Measurements from ENCODE around the gene CTNNA3. TPM values are rescaled to one million over a fixed set of nuclear protein-coding genes. Genes with fewer than 3 reads are reported as not detected.

Gene CTNNA3
- total RNA-seq, 4 donors from 2014 or later = 1.2 to 7.1 (median 1.3) TPM

DNA sequence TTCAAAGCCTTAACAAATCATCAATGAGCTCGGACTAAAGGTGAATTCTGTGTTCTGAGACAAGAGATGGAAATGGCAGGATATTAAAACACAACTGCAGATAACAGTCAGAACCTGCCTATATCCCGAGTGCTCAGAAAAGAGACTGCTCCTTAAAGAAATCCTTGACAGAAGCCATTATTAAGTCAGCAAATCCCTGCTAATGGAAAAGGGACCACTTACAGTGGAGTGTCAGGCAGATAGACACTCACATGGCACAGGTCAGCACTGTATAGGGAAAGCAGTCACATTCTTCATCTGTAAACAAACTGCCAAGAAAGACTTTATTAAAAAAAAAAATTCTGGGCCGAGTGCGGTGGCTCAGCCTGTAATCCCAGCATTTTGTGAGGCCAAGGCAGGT lies 917.6 kb downstream of the CTNNA3 start:
- DNase-seq (ENCODE audit: low spot score) (no peak), ATAC-seq (ENCODE audit: low FRiP score) (no peak)
- no peak for TF ChIP-seq CTCF (IDR thresholded peaks at IDR 0.05)

DNA sequence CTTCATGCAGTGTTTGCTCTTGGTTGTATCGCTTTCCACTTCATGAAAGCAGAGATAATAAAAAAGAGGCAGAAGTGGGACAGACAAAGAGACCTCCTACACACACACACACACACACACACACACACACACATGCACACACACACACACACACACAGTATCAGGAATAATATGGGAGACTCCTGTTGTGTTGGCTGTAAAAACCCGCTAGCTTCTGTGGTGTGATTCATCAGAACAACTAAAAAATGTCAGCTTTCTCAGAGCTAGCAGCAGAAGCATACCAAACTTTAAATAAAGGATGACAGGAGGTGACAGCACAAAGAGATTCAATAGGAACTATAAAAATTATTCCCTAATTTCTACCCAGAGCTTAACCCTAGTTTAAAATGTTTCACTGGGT lies 918.3 kb downstream of the CTNNA3 start:
- DNase-seq (ENCODE audit: low spot score) (no peak), ATAC-seq (ENCODE audit: low FRiP score) (no peak)
- TF ChIP-seq CTCF (IDR thresholded peaks at IDR 0.05) = no peak

DNA sequence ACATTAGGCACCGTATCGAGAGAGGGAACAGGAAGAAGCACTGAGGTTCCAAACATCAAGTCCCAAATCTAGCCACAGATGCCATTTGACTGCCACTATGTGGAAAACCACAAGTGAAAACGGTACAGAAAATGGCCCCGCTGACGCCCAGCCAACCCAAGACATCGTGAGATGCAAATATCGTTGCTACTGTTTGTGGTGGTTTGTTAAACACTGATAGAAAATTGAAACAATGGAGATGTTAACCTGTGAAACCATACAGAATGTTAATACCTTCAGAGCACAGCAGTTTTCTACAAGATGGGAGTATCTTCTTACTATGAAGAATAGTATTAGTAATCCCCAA lies 922.5 kb downstream of the CTNNA3 start:
- ATAC-seq (ENCODE audit: low FRiP score) (no peak), DNase-seq (ENCODE audit: low spot score) (no peak)
- TF ChIP-seq CTCF (IDR thresholded peaks at IDR 0.05) = no peak

DNA sequence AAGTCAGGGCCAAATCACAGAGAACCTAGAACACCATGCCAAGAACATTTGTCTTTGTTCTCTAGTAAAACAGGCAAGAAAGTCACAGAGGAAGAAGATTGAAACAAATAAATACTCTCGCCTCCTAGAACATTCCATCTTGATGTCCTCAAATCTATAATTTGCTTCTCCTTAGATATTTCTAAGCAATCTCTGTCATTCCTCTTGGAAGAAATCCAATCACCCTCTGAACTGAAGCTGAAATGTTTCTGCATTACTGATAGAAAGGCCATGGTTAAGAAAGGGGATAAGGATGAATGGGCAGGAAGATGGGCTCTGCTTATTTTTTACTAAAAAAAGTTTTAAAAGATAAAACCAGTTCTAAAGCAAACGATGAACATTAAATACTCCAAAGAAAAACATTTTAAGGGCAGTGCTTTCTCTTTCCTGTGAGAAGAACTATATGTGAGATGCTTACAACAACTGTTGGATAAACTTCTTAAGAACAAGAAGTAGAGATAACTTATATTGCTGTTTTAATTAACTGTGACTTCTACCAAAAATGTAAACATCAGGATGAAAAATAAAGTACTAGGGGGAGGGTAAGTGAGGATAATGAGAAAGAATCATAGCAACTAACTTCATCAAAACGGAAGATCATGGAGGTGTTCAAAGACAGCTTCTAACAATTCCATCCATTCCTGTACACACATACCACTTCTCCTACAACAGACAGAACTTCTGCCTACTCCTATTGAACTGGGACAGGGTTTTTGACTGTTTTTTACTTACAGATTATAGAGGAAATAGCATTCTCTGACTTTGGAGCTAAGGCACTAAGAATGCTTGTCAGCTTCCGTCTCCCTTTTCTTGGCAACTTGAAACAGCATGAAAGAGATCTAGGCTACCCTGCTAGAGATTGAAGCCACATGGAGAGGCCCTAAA lies 923.2 kb downstream of the CTNNA3 start:
- no peak for DNase-seq (ENCODE audit: low spot score)
- ATAC-seq (ENCODE audit: low FRiP score) = no peak
- no peak for TF ChIP-seq CTCF (IDR thresholded peaks at IDR 0.05)

DNA sequence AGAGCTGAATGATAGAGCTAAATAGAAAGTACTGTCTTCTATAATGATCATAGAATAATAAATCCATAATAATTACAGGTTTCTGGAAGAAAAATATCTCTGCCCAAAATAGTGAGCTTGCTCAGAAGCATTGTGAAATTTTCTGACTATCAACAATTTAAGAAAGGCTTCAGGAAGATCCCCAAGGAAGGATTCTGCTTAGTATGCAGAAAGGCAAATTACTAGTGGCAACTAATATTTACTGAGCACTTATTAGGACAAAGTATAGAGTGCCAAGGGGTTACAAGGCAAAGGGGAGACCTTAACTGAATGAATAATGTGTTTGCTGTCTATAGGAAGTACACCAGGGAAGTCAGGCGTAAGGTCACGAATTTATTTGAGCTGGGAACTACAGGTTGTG lies 928.3 kb downstream of the CTNNA3 start:
- TF ChIP-seq CTCF (IDR thresholded peaks at IDR 0.05) = no peak
- ATAC-seq (ENCODE audit: low FRiP score) (no peak), DNase-seq (ENCODE audit: low spot score) (no peak)

- DNase-seq (ENCODE audit: low spot score) = no peak
- no peak for TF ChIP-seq CTCF (IDR thresholded peaks at IDR 0.05)
- no peak for ATAC-seq (ENCODE audit: low FRiP score)
Observed at GRCh38 chr10:66762218-66762729, 933.7 kb downstream of the CTNNA3 start.

DNA sequence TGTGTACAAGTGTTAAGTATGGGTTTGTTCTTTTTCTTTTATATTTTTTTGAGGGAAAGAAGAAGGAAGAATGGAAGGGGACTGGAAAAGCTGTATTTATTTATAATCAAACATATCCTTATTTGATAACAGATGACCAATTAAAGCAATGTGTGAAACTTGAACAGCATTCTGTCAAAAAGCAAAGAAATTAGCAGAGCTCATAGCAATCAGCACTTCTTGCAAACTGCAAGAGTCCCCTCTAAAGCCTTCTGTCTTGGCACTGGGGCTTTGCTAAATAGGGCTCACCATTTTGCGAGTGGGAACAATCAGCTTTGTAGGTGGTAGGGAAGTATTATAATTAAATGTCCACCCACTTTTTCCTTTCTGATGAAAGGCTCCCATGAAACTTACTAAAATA lies 935.1 kb downstream of the CTNNA3 start:
- TF ChIP-seq CTCF (IDR thresholded peaks at IDR 0.05) = no peak
- DNase-seq (ENCODE audit: low spot score) (no peak), ATAC-seq (ENCODE audit: low FRiP score) (no peak)

Data from omental fat pad (tissue), 4 donors.